ENCODE results near the gene TMEM72.

- TF ChIP-seq CTCF (IDR thresholded peaks at IDR 0.05) (no peak), POLR2A (IDR thresholded peaks at IDR 0.05) (no peak), POLR2AphosphoS5 (IDR thresholded peaks at IDR 0.05) (no peak)
These were observed 20.2 kb upstream of the TMEM72 start for GRCh38 chr10:44890696-44891563.

All from breast epithelium (tissue), 3 donors.